ENCODE measurements around the gene GRIN1. TPM values are rescaled to one million over a fixed set of nuclear protein-coding genes. Genes with fewer than 3 reads are reported as not detected.

GRIN1 gene
- total and polyA plus RNA-seq, 2 of the 8 experiments (the other 6 are each of a cell fraction or from before 2014, with no cell fraction given): 0.48 to 2.1 TPM

GRCh38 chr9:137160716-137161557 is 22.0 kb downstream of the GRIN1 start:
- no peak overlapping the region for H4K8ac ChIP-seq (ENCODE audit: extremely low read depth, insufficient read depth, low read length)
- no peak overlapping the region for H4K91ac ChIP-seq (replicated peaks; ENCODE audit: insufficient read length, low read length)
- no peak overlapping the region for H3K4ac ChIP-seq (replicated peaks; ENCODE audit: insufficient read length, low read depth, low read length)
- FAIRE-seq: no peak
- H3K14ac ChIP-seq (ENCODE audit: insufficient read length): no peak overlapping the region
- no peaks in the 10 kb centered on the region for H3K79me2 ChIP-seq (ENCODE audit: control insufficient read depth in 1 of 2, insufficient read depth in 2 of 2, low read length in 2 of 2)
- TF ChIP-seq HDAC6 (IDR thresholded peaks at IDR 0.05; ENCODE audit: low read depth, low read length) (no peak), CHD2 (IDR thresholded peaks at IDR 0.05; ENCODE audit: low read length) (no peak), BRCA1 (IDR thresholded peaks at IDR 0.05; ENCODE audit: low read depth, low read length) (no peak)
- TF ChIP-seq, protein P1, sequence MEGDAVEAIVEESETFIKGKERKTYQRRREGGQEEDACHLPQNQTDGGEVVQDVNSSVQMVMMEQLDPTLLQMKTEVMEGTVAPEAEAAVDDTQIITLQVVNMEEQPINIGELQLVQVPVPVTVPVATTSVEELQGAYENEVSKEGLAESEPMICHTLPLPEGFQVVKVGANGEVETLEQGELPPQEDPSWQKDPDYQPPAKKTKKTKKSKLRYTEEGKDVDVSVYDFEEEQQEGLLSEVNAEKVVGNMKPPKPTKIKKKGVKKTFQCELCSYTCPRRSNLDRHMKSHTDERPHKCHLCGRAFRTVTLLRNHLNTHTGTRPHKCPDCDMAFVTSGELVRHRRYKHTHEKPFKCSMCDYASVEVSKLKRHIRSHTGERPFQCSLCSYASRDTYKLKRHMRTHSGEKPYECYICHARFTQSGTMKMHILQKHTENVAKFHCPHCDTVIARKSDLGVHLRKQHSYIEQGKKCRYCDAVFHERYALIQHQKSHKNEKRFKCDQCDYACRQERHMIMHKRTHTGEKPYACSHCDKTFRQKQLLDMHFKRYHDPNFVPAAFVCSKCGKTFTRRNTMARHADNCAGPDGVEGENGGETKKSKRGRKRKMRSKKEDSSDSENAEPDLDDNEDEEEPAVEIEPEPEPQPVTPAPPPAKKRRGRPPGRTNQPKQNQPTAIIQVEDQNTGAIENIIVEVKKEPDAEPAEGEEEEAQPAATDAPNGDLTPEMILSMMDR (IDR thresholded peaks at IDR 0.05; ENCODE audit: control extremely low read depth in 1 of 3, insufficient read depth in 1 of 3, low read depth in 1 of 3, low read length in 3 of 3): peak in 1 of 3 experiments; percentile 9; a peak in 1 of 4 replicates
- H3K27me3 ChIP-seq (replicated peaks in 1 of 4; ENCODE audit: control insufficient read depth in 3 of 4, extremely low read depth in 1 of 4, insufficient read depth in 3 of 4, low read length in 3 of 4): peaks cover 52 to 96% (median 89%) of the 10 kb centered on the region in 4 experiments
- peaks cover 0 to 20% of the 10 kb centered on the region in 2 experiments for H4K20me1 ChIP-seq (replicated peaks in 1 of 2; ENCODE audit: control insufficient read depth in 1 of 2, insufficient read depth in 2 of 2, low read length in 2 of 2)
- no peak overlapping the region for H3K27ac ChIP-seq (ENCODE audit: low read depth, low read length)
- H3K56ac ChIP-seq (replicated peaks; ENCODE audit: insufficient read length, low read depth, low read length): no peak overlapping the region
- H3K9ac ChIP-seq (replicated peaks in 1 of 4; ENCODE audit: extremely low read depth in 1 of 4, low read depth in 3 of 4, low read length in 3 of 4): no peak overlapping the region
- H2BK5ac ChIP-seq (ENCODE audit: low read depth, low read length): no peak overlapping the region
- CTCF ChIA-PET (ENCODE audit: partially characterized antibody): interaction anchor here (0.8 to 4.0 kb wide), 10 partner anchors 11 to 180 kb away, joined by 3 to 16 read pairs (median 4); partner anchors contain the start of genes CYSRT1, GRIN1 and TMEM210
- POLR2A ChIA-PET (ENCODE audit: partially characterized antibody): interaction anchor here (1.2 to 2.0 kb wide), 2 partner anchors 16 to 80 kb away, joined by 3 to 5 read pairs; partner anchors contain the start of gene TUBB4B
- H2BK12ac ChIP-seq (ENCODE audit: low read depth, low read length): no peak overlapping the region
- 58% methylated on average over 26 of the region's 56 CpGs; no CpG with 5 or more reads in 1 of the 2 experiments for WGBS, 2 experiments (ENCODE audit: extremely low coverage in 1 of 2, insufficient coverage in 1 of 2, insufficient read length in 1 of 2, insufficient replicate concordance in 2 of 2, low coverage in 1 of 2, low lambda C conversion rate in 2 of 2, missing lambda C conversion rate in 1 of 2)
- no peaks in the 10 kb centered on the region for H3K9me3 ChIP-seq (ENCODE audit: insufficient read depth in 2 of 2, low read depth in 1 of 2, low read length in 1 of 2)
- H3K23ac ChIP-seq (ENCODE audit: insufficient read length): no peak overlapping the region
- H2AFZ ChIP-seq (ENCODE audit: low read length): no peak overlapping the region
- peaks cover 0 to 13% (median 12%) of the 10 kb centered on the region in 4 experiments; a peak in 6 of 7 replicates for H3K4me1 ChIP-seq (replicated peaks in 1 of 4; ENCODE audit: control insufficient read depth in 3 of 4, insufficient read depth in 4 of 4, low read length in 3 of 4)
- no peak overlapping the region; the same call in 1 of the 2 replicates for H3K18ac ChIP-seq (ENCODE audit: extremely low read depth, low read length)
- peak in 1 of 2 experiments; percentile 76 for DNase-seq (ENCODE audit: low read depth in 1 of 2, low spot score in 2 of 2)
- H3K36me3 ChIP-seq (ENCODE audit: control insufficient read depth in 2 of 4, insufficient read depth in 4 of 4, low read length in 3 of 4): no peaks in the 10 kb centered on the region
- peaks cover 10% of the 10 kb centered on the region; the same call in 1 of the 2 replicates for H3K23me2 ChIP-seq (ENCODE audit: low read depth, low read length)
- H2BK120ac ChIP-seq (replicated peaks; ENCODE audit: low read depth, low read length): no peak overlapping the region
- H4K5ac ChIP-seq (ENCODE audit: insufficient read length, low read depth, low read length): no peak overlapping the region
- H2BK15ac ChIP-seq (ENCODE audit: low read length): 0 out of 2 replicates have a peak overlapping the region, but pooled peaks have one; percentile 40
- H2AK5ac ChIP-seq (ENCODE audit: low read depth, low read length): no peak overlapping the region
- H3K4me2 ChIP-seq (ENCODE audit: insufficient read depth in 1 of 2, low read depth in 2 of 2, low read length in 2 of 2): peak overlapping the region; percentile 50 to 90
- no peaks in the 10 kb centered on the region; the same call in 1 of the 2 replicates for H3K79me1 ChIP-seq (ENCODE audit: low read depth, low read length)
- H2BK20ac ChIP-seq (ENCODE audit: low read length): no peak overlapping the region
- peak overlapping the region in 1 of 4 experiments; percentile 38; a peak in 1 of 8 replicates for H3K4me3 ChIP-seq (ENCODE audit: extremely low read depth in 1 of 4, insufficient read depth in 2 of 4, low read depth in 3 of 4, low read length in 4 of 4)

Measured in H1 (cell line).